ENCODE results near the gene PTCD2. TPM values are rescaled to one million over a fixed set of nuclear protein-coding genes. Genes with fewer than 3 reads are reported as not detected.

The PTCD2 gene
- total and polyA plus RNA-seq, 9 of the 15 experiments (the other 6 are each of a cell fraction or from before 2014, with no cell fraction given) = 11.9 to 28.5 (median 18.6) TPM

- TF ChIP-seq GABPB1 (CRISPR knock-in tag; IDR thresholded peaks at IDR 0.05) (peak; percentile 79), ATF3 (IDR thresholded peaks at IDR 0.05) (no peak), ATF3 (CRISPR knock-in tag; conservative IDR thresholded peaks at IDR 0.05) (no peak), HDGF (IDR thresholded peaks at IDR 0.05) (no peak), NFIC (IDR thresholded peaks at IDR 0.05) (0 out of 2 replicates have a peak, but pooled peaks have one; percentile 28), MAX (CRISPR knock-in tag; IDR thresholded peaks at IDR 0.05) (peak; percentile 57; the same call in 1 of the 2 replicates), MEF2A (IDR thresholded peaks at IDR 0.05; ENCODE audit: control insufficient read depth, low read depth, low read length) (no peak), ZNF79 (CRISPR knock-in tag; IDR thresholded peaks at IDR 0.05; ENCODE audit: low read depth) (no peak), NBN (IDR thresholded peaks at IDR 0.05; ENCODE audit: low read depth) (peak; percentile 46; the same call in 1 of the 2 replicates), RBFOX2 (IDR thresholded peaks at IDR 0.05; ENCODE audit: low read depth, low read length) (peak; percentile 92), RNF2 (IDR thresholded peaks at IDR 0.05) (peak; percentile 62; the same call in 1 of the 2 replicates), MITF (IDR thresholded peaks at IDR 0.05) (no peak), ID3 (CRISPR knock-in tag; IDR thresholded peaks at IDR 0.05) (no peak), ID3 (tag; IDR thresholded peaks at IDR 0.05) (no peak; the same call in 1 of the 2 replicates), KAT7 (CRISPR knock-in tag; IDR thresholded peaks at IDR 0.05; ENCODE audit: borderline replicate concordance) (peak; percentile 72; the same call in 1 of the 2 replicates), POLR3G (IDR thresholded peaks at IDR 0.05; ENCODE audit: extremely low read depth, insufficient read length, insufficient replicate concordance) (no peak), TFAP4 (CRISPR knock-in tag; IDR thresholded peaks at IDR 0.05; ENCODE audit: borderline replicate concordance) (peak; percentile 87), ZBTB34 (CRISPR knock-in tag; IDR thresholded peaks at IDR 0.05) (no peak), YY1 (IDR thresholded peaks at IDR 0.05; ENCODE audit: borderline replicate concordance in 1 of 3, control insufficient read depth in 1 of 3, extremely low read depth in 1 of 3, insufficient read depth in 3 of 3, insufficient read length in 1 of 3, insufficient replicate concordance in 2 of 3, low read depth in 1 of 3, low read length in 2 of 3) (peak; percentile 97 to 98 (median 97)), PHF20 (IDR thresholded peaks at IDR 0.05; ENCODE audit: partially characterized antibody) (peak; percentile 60), ZKSCAN3 (CRISPR knock-in tag; IDR thresholded peaks at IDR 0.05) (no peak)
Observed at GRCh38 chr5:72319976-72320752, at the start of gene PTCD2, which contains the start of gene MRPS27 (continued).
